Retinal pigment epithelial cell (primary cell): ENCODE data around the gene FRK.
"Not testable (repeated sequence)": the region's sequence is repeated elsewhere in the genome, so short reads cannot be mapped to it uniquely, and the experiment has no call there.

Source experiments
- DNase-seq: peaks from one replicate; pipeline ENCODE4 v3.0.0-alpha.2; 2010; ENCODE audit warnings: low read depth
- H3K4me3 ChIP-seq: 2 replicates; pipeline ENCODE4 v1.5.1; 2011; ENCODE audit warnings: mild to moderate bottlenecking, low read length, control low read depth, moderate library complexity
- TF ChIP-seq, protein P1 (sequence below): conservative IDR thresholded peaks from 2 replicates; pipeline ENCODE4 v1.5.1; 2011; ENCODE audit warnings: low read depth, low read length, control low read depth, inconsistent platforms

Gene FRK

DNA sequence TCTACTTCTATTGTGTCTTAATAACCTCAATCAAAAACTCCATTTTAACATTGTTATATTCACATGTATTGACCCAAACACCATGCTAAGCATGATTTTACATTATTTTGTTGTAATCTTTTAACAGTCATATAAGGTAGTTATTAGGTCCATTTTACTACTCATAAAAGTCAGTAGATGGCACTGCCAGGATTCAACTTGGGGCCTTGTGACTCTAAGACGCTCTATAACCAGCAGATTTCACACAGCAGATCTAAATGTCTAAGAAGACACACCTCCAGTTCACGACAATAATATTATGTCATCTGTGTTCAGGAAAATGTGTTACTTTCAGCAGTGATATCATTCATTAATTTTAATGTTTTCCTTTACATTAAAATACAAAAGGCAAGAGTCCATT lies 88.0 kb downstream of the FRK start:
- no peak for DNase-seq
- no peak overlapping the region for H3K4me3 ChIP-seq
- TF ChIP-seq, protein P1, sequence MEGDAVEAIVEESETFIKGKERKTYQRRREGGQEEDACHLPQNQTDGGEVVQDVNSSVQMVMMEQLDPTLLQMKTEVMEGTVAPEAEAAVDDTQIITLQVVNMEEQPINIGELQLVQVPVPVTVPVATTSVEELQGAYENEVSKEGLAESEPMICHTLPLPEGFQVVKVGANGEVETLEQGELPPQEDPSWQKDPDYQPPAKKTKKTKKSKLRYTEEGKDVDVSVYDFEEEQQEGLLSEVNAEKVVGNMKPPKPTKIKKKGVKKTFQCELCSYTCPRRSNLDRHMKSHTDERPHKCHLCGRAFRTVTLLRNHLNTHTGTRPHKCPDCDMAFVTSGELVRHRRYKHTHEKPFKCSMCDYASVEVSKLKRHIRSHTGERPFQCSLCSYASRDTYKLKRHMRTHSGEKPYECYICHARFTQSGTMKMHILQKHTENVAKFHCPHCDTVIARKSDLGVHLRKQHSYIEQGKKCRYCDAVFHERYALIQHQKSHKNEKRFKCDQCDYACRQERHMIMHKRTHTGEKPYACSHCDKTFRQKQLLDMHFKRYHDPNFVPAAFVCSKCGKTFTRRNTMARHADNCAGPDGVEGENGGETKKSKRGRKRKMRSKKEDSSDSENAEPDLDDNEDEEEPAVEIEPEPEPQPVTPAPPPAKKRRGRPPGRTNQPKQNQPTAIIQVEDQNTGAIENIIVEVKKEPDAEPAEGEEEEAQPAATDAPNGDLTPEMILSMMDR: no peak

DNA sequence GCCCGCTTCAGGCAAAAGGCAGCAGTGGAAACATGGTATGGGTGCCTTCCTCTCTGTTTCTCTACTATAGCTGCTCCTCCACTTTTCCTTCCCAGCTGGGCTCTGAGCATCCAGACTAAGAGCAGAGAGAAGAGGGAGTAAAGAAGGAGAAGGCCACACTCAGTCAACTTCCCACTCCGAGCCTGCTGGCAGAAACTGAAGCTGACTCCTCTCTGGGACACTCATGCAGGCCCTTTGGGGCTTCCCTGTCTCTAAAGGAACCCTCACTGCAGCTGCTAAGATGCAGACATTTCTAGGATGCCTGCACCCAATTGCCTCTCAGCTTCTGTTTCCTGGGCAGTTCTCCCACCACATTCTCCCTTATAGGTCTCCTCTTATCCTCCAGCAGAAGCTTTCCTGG lies 88.9 kb downstream of the FRK start:
- TF ChIP-seq, protein P1: no peak
- DNase-seq: no peak
- H3K4me3 ChIP-seq: no peak overlapping the region

DNA sequence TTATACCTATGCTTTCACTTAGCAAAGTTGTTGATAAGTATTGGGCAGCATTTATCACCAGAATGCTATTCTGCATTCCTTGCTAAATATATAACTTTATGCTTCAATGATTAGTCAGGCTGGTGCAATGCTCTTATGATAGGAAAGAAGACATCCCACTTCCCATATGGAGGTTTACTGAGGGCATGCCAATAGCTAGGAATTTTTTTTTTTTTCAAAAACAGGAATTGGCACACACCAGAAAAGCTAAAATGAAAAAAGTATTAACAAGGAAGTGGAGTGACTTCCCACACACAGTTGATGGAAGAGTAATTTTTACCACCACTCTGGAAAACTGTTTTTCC lies 90.8 kb downstream of the FRK start:
- TF ChIP-seq, protein P1: no peak
- no peak overlapping the region for H3K4me3 ChIP-seq
- DNase-seq: peak; percentile 1

DNA sequence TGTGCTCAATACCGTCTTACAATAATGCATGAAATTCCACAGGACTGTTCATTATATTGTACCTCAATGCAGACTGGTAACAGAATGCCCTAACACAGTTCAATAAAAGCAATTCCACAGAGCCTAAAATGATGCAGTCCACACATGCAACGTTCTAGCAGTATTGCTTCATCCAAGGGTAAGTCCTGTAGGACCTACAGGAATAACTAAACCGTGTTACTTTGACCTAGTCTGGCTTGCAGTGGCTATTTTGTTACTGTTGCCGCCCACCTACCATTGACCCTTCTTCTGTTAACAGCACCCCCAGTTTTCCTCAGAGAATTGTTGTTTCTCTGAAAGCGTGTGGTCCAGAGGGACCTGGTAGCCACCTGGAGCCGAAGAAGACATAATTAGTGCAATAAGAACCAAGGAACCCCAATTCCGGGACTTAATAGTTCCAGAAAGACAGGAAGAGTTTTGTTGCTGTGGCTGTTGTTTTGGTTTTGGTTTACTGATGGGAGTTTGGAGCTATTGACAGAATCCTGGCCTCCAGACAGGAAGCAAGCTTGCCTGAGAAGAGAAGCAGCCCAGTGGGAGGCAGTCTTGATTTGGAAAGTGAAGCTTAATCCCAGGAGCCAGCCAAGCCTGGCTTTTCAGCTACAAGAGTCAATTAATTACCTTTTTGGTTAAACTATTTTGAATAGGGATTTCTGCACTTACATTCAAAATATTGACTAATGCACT lies 91.3 kb downstream of the FRK start:
- no peak overlapping the region for H3K4me3 ChIP-seq
- DNase-seq: peak; percentile 1
- TF ChIP-seq, protein P1: no peak

DNA sequence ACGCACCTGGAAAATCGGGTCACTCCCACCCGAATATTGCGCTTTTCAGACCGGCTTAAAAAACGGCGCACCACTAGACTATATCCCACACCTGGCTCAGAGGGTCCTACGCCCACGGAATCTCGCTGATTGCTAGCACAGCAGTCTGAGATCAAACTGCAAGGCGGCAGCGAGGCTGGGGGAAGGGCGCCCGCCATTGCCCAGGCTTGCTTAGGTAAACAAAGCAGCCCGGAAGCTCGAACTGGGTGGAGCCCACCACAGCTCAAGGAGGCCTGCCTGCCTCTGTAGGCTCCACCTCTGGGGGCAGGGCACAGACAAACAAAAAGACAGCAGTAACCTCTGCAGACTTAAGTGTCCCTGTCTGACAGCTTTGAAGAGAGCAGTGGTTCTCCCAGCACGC lies 100.4 kb downstream of the FRK start:
- DNase-seq: not testable (repeated sequence)

DNA sequence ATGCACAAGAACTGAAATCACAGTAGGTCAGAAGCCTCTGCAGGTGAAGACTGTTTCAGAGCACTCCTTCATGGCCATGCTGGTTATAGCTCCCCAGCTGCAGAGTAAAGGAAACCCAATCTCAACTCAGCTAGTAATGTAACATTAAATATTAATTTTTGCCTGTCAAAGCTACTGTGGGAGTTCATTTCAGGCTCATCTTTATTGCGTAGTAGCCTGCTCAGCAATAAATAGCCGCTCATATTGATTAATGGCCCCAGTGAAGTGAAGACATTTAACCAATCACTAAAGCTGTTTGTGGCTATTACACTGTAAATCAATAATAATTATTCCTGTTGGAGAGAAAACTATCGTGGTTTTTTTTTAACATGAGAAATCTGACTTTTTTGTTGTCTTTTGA lies 101.7 kb downstream of the FRK start:
- DNase-seq: no peak
- TF ChIP-seq, protein P1: no peak
- H3K4me3 ChIP-seq: no peak overlapping the region

More for the DNA sequence above, 100.4 kb downstream of the FRK start:
- H3K4me3 ChIP-seq: not testable (repeated sequence)

DNA sequence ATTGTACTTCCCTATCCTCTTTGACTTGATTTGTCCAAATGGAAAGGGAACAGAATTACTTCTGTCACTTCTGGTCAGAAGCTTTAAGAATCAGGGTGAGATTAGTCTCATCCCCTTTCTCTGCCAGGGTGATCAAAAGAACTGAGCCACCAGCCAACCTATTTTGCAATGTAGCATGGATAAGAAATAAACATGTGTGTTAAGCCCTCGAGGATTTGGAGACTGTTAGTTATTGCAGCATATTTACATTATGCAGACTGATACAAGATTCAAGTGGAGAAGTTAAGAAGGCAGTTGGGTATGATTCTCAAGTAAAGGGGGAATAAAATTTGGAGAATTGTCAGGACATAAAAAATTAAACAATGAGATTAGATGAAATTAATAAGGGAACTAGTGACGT lies 106.0 kb downstream of the FRK start:
- no peak for DNase-seq
- TF ChIP-seq, protein P1: no peak
- no peak overlapping the region for H3K4me3 ChIP-seq

DNA sequence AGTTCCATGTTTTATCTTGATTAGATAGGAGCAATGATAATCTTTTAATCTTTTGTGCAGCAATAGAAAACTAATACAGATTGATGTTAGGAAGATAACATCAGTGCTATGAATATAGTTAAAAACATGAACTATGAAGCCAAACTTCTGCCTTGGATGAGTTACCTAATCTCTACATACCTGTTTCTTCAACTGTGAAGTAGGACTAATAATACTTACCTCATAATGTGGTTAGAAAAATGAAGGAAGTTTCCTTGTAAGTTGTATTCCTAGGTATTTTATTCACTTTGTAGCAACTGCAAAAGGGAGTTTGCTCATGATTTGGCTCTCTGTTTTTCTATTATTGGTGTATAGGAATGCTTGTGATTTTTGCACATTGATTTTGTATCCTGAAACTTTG lies 111.9 kb downstream of the FRK start:
- TF ChIP-seq, protein P1: no peak
- no peak for DNase-seq
- no peak overlapping the region for H3K4me3 ChIP-seq
